PC-9 (cell line): ENCODE measurements around the gene TRMT1. TPM values are rescaled to one million over a fixed set of nuclear protein-coding genes. Genes with fewer than 3 reads are reported as not detected.
"Not testable (repeated sequence)": the region's sequence is repeated elsewhere in the genome, so short reads cannot be mapped to it uniquely, and the experiment has no call there.

Source experiments
- BruUV-seq: library from RNA; stranded (reverse); fragments of 400-500 nt; replicated peaks from 2 replicates; lab custom pipeline; 2021; lab: Mats Ljungman, UMichigan
- CTCF ChIA-PET: fragments of 300-600 bp; sonication (Branson Sonifier 250); formaldehyde crosslinking; loops from one replicate; lab custom pipeline; 2022; ENCODE audit warnings: antibody characterized with exemption; lab: Charles Lee
- POLR2A ChIA-PET: fragments of 300-600 bp; sonication (Branson Sonifier 250); formaldehyde crosslinking; loops from one replicate; lab custom pipeline; 2022; ENCODE audit warnings: antibody characterized with exemption; ENCODE audit not compliant: unreplicated experiment; lab: Charles Lee
- DNase-seq, 2 experiments: peaks; one replicate each; pipeline versions ENCODE4 v3.0.0 to v3.0.0-alpha.2; 2015 to 2022; ENCODE audit warnings: mixed read lengths in 1 of 2
- H2AFZ ChIP-seq: fragments of 200-600 bp; sonication (generic); 2 replicates; pipeline ENCODE4 v1.8.1; 2017; ENCODE audit warnings: antibody characterized with exemption
- H3F3A ChIP-seq: fragments of 200-600 bp; sonication (generic); 2 replicates; pipeline ENCODE4 v1.8.1; 2017; ENCODE audit warnings: antibody characterized with exemption, mild to moderate bottlenecking, low read depth; ENCODE audit not compliant: insufficient read depth
- H3K27ac ChIP-seq: fragments of 200-600 bp; sonication (generic); 2 replicates; pipeline ENCODE4 v1.6.1; 2016; ENCODE audit warnings: mixed run types
- H3K27me3 ChIP-seq: fragments of 200-600 bp; sonication (generic); 2 replicates; pipeline ENCODE4 v1.6.1; 2016; ENCODE audit warnings: low read depth, mixed run types; ENCODE audit not compliant: insufficient read depth
- H3K36me3 ChIP-seq: fragments of 200-600 bp; sonication (generic); 2 replicates; pipeline ENCODE4 v1.6.1; 2016; ENCODE audit warnings: low read depth, mixed run types
- H3K4me1 ChIP-seq: fragments of 200-600 bp; sonication (generic); replicated peaks from 2 replicates; pipeline ENCODE4 v1.6.1; 2016; ENCODE audit warnings: mixed run types; ENCODE audit not compliant: insufficient read depth
- H3K4me2 ChIP-seq: fragments of 200-600 bp; sonication (generic); 2 replicates; pipeline ENCODE4 v1.6.1; 2017; ENCODE audit warnings: mixed run types
- H3K4me3 ChIP-seq: fragments of 200-600 bp; sonication (generic); 2 replicates; pipeline ENCODE4 v1.6.1; 2016; ENCODE audit warnings: mixed run types
- H3K79me2 ChIP-seq: fragments of 200-600 bp; sonication (generic); 2 replicates; pipeline ENCODE4 v1.6.1; 2017; ENCODE audit warnings: low read depth, mixed run types
- H3K9me2 ChIP-seq: fragments of 200-600 bp; sonication (generic); 2 replicates; pipeline ENCODE4 v1.8.1; 2017; ENCODE audit warnings: mild to moderate bottlenecking; ENCODE audit not compliant: insufficient read depth
- H3K9me3 ChIP-seq: fragments of 200-600 bp; sonication (generic); 2 replicates; pipeline ENCODE4 v1.8.1; 2016; ENCODE audit warnings: low read depth; ENCODE audit not compliant: insufficient read depth
- H4K20me1 ChIP-seq: fragments of 200-600 bp; sonication (generic); 2 replicates; pipeline ENCODE4 v1.8.1; 2017; ENCODE audit not compliant: insufficient read depth
- CTCF ChIP-seq: fragments of 200-600 bp; sonication (generic); conservative IDR thresholded peaks from 2 replicates; pipeline ENCODE4 v1.6.1; 2017; ENCODE audit warnings: mixed run types, antibody characterized with exemption, mild to moderate bottlenecking, moderate library complexity
- EZH2 ChIP-seq: fragments of 200-600 bp; sonication (generic); IDR thresholded peaks from 2 replicates; pipeline ENCODE4 v1.8.0; 2017; ENCODE audit warnings: antibody characterized with exemption, low read depth
- intact Hi-C: fragments of 100-400 bp; cut with micrococcal nuclease; formaldehyde crosslinking; loops from one replicate; pipeline ENCODE4 v1.10.0; 2022; ENCODE audit not compliant: unreplicated experiment
- total RNA-seq: library from RNA; stranded (reverse); gene quantifications from 2 replicates; pipeline ENCODE4 v1.2.3, GENCODE V29; 2021

TRMT1 gene
- total RNA-seq, 1 experiment from 2014 or later = 44.1 TPM

GRCh38 chr19:13150187-13150930 is 33.8 kb upstream of the TRMT1 start, which contains the start of the genes IER2 and STX10:
IER2 (plus strand) TSS chr19:13150411; CDS start chr19:13153187, 2,776 bp downstream.
STX10 (minus strand) TSS chr19:13150375; CDS start chr19:13150173, 202 bp downstream.
- no peaks in the 10 kb centered on the region for H3K27me3 ChIP-seq
- no peak for TF ChIP-seq EZH2
- TF ChIP-seq CTCF = peak; percentile 66
- intact Hi-C loops = loop anchor here (1.0 to 5.0 kb wide), 3 partner anchors 112 to 702 kb away; partner anchors contain the start of gene HOOK2
- peak within 1 kb of the TSS; percentile 99 for H3K4me2 ChIP-seq
- H3K4me1 ChIP-seq = peaks cover 28% of the 10 kb centered on the region
- H3K9me2 ChIP-seq = no peaks in the 10 kb centered on the region
- H3K79me2 ChIP-seq = peaks cover 71% of the 10 kb centered on the region
- ChIA-PET CTCF (interaction anchor here (0.7 kb wide), 1 partner anchor 15 kb away, joined by 10 read pairs; no protein-coding TSS in a partner anchor), POLR2A (interaction anchor here (0.6 to 0.7 kb wide), 3 partner anchors 20 to 165 kb away, joined by 4 to 14 read pairs (median 7); no protein-coding TSS in a partner anchor)
- peak within 1 kb of the TSS; percentile 96 for H3K27ac ChIP-seq
- H3K36me3 ChIP-seq = peaks cover 15% of the 10 kb centered on the region
- no TSS peak for BruUV-seq
- H3K4me3 ChIP-seq = peak within 1 kb of the TSS; percentile 83
- H4K20me1 ChIP-seq = peaks cover 18% of the 10 kb centered on the region
- no peaks in the 10 kb centered on the region for H3K9me3 ChIP-seq
- peak within 1 kb of the TSS; percentile 79 for H2AFZ ChIP-seq
- peak; percentile 87 to 91 for DNase-seq
- peaks cover 40% of the 10 kb centered on the region for H3F3A ChIP-seq

- CTCF ChIA-PET = interaction anchor here (0.7 kb wide), 1 partner anchor 15 kb away, joined by 10 read pairs; no protein-coding TSS in a partner anchor
- DNase-seq = peak; percentile 32 to 39
- H3K79me2 ChIP-seq = peaks cover 65% of the 10 kb centered on the region
Observed at GRCh38 chr19:13149628-13150186, 33.2 kb upstream of the TRMT1 start.

GRCh38 chr19:13149173-13149627 is 32.7 kb upstream of the TRMT1 start:
- peaks cover 13% of the 10 kb centered on the region for H4K20me1 ChIP-seq
- H3K9me2 ChIP-seq, BruUV-seq, DNase-seq, H3K27me3 ChIP-seq, H3K9me3 ChIP-seq, intact Hi-C loops, CTCF ChIA-PET: not testable (repeated sequence)
- H3F3A ChIP-seq = peaks cover 40% of the 10 kb centered on the region
- peaks cover 60% of the 10 kb centered on the region for H3K79me2 ChIP-seq
- peak overlapping the region; percentile 79 for H2AFZ ChIP-seq
- H3K36me3 ChIP-seq = peaks cover 22% of the 10 kb centered on the region
- H3K4me1 ChIP-seq = peaks cover 28% of the 10 kb centered on the region
- POLR2A ChIA-PET = interaction anchor here (0.6 to 0.7 kb wide), 5 partner anchors 19 to 164 kb away, joined by 5 to 21 read pairs (median 12); no protein-coding TSS in a partner anchor
- 0 out of 2 replicates have a peak overlapping the region, but pooled peaks have one; percentile 96 for H3K27ac ChIP-seq
- peak overlapping the region; percentile 83 for H3K4me3 ChIP-seq
- H3K4me2 ChIP-seq = peak overlapping the region; percentile 99

More at GRCh38 chr19:13149628-13150186, 33.2 kb upstream of the TRMT1 start:
- TF ChIP-seq CTCF = no peak
- TF ChIP-seq EZH2 = no peak
- Histone ChIP-seq H3K4me2 (peak overlapping the region; percentile 99), H4K20me1 (peaks cover 18% of the 10 kb centered on the region), H2AFZ (peak overlapping the region; percentile 79), H3K27me3 (no peaks in the 10 kb centered on the region), H3F3A (peaks cover 40% of the 10 kb centered on the region), H3K9me2 (no peaks in the 10 kb centered on the region), H3K36me3 (peaks cover 22% of the 10 kb centered on the region), H3K9me3 (no peaks in the 10 kb centered on the region), H3K27ac (0 out of 2 replicates have a peak overlapping the region, but pooled peaks have one; percentile 96), H3K4me1 (peaks cover 24% of the 10 kb centered on the region), H3K4me3 (peak overlapping the region; percentile 83)
- POLR2A ChIA-PET = interaction anchor here (0.6 to 0.7 kb wide), 7 partner anchors 18 to 165 kb away, joined by 4 to 21 read pairs (median 12); no protein-coding TSS in a partner anchor
- no TSS peak for BruUV-seq
- intact Hi-C loops = loop anchor here (1.0 to 5.0 kb wide), 3 partner anchors 113 to 703 kb away; partner anchors contain the start of gene HOOK2
